Epithelial cell of proximal tubule (primary cell): ENCODE measurements around the gene WBP2NL. TPM values are rescaled to one million over a fixed set of nuclear protein-coding genes. Genes with fewer than 3 reads are reported as not detected.

Experiments
- DNase-seq: peaks from one replicate; pipeline ENCODE4 v3.0.0-alpha.2; 2011; ENCODE audit warnings: low read depth
- H3K4me3 ChIP-seq: 2 replicates; pipeline ENCODE4 v1.5.1; 2011; ENCODE audit warnings: low read depth, mild to moderate bottlenecking, low read length
- CTCF ChIP-seq: conservative IDR thresholded peaks from 2 replicates; pipeline ENCODE4 v1.5.1; 2012; ENCODE audit warnings: low read depth, mild to moderate bottlenecking, low read length
- total RNA-seq: library from RNA; depleted of rRNA; stranded (reverse); fragments of >200 nt; gene quantifications from 2 replicates; pipeline ENCODE4 v1.2.3, GENCODE V29; 2015

Gene WBP2NL
- total RNA-seq, 1 donor from 2014 or later = 0.17 TPM

DNA sequence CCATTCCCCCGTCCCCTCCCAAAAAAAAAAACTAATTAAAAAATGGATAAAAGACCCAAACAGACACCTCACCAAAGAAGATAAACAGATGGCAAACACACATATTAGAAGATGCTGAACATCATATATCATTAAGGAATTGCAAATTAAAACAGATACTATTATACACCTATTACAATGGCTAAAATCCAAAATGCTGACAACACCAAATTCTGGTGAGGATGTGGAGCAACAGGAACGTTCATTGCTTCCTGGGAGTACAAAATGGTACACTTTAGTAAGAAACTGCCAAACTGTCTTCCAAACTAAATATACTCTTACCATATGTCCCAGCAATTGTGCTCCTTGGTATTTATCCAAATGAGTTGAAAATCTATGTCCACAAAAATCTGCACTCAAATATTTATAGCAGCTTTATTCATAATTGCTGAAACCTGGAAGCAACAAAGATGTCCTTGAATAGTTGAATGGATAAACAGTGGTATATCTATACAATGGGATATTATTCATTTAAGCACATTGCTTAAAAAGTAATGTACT, 52.1 kb downstream of the WBP2NL start:
- DNase-seq = no peak
- TF ChIP-seq CTCF = no peak
- H3K4me3 ChIP-seq = no peak overlapping the region

GRCh38 chr22:42052765-42053164, 54.2 kb downstream of the WBP2NL start:
- no peak for DNase-seq
- TF ChIP-seq CTCF = no peak
- H3K4me3 ChIP-seq = no peak overlapping the region

DNA sequence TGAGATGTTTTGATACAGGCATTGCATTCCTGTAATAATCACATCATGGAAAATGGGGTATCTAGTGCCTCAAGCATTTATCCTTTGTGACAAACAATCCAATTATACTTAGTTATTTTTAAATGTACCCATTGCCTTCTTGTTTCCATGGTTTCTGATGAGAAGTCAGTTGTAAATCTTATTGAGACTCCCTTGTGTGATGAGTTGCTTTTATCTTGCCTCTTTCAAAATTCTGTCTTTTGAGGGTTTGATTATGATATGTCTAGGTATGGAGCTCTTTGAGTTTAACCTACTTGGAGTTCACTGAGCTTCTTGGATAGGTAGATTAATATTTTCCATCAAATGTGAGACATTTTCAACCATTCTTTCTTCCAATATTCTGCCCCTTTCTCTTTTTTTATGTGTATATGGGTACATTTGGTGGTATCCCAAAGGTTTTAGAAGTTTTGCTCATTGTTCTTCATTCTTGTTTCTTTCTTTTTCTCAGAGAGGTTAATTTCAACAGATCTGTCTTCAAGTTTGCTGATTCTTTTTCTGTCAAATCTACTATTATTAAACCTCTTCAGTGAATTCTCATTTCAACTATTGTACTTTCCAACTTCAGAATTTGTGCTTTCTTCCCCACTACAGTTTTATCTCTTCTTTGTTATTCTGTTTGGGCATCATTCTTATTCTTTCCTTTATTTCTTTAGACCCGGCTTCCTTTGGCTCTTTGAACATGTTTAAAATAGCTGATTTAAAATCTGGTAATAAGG, 58.3 kb downstream of the WBP2NL start:
- DNase-seq = no peak
- no peak for TF ChIP-seq CTCF
- H3K4me3 ChIP-seq = no peak overlapping the region

GRCh38 chr22:42060489-42060888, 61.9 kb downstream of the WBP2NL start:
- H3K4me3 ChIP-seq = no peak overlapping the region
- no peak for DNase-seq
- no peak for TF ChIP-seq CTCF

DNA sequence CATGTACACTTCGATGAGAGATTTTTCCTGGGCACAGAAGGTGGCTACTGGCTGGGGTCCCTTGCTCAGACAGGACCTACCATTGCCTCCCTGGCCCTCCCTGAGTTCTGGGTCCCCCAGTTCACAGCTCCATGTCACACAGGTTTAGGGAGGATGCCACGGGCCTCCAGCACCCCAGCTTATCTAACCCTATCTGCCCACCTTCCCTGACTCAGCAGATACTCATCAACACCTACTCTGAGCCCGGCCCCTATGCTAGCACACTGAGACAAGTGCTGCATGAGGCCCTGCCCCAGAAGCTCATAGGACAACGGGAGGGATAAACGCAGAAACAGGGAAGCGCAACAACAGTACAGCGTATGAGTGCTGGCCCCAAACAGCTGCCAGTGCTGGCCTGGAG, 62.5 kb downstream of the WBP2NL start:
- DNase-seq = no peak
- no peak for TF ChIP-seq CTCF

GRCh38 chr22:42062506-42063170, 64.0 kb downstream of the WBP2NL start:
- TF ChIP-seq CTCF = no peak
- no peak for DNase-seq
- no peak overlapping the region for H3K4me3 ChIP-seq

More for the DNA sequence above, 62.5 kb downstream of the WBP2NL start:
- no peak overlapping the region for H3K4me3 ChIP-seq
